Loucy (cell line): ENCODE results near the gene LAIR2.

Experiments
- H2AFZ ChIP-seq: fragments of 200-600 bp; sonication (generic); 2 replicates; pipeline ENCODE4 v1.6.0; 2016; ENCODE audit warnings: antibody characterized with exemption, mild to moderate bottlenecking, low read length, moderate library complexity
- H3F3A ChIP-seq: fragments of 200-600 bp; 2 replicates; pipeline ENCODE4 v1.6.0; 2016; ENCODE audit warnings: antibody characterized with exemption, low read depth, mild to moderate bottlenecking
- H3K27me3 ChIP-seq: fragments of 200-600 bp; sonication (generic); 2 replicates; pipeline ENCODE4 v1.6.1; 2014; ENCODE audit warnings: low read length, mild to moderate bottlenecking; ENCODE audit not compliant: insufficient read depth, poor library complexity, severe bottlenecking
- H3K36me3 ChIP-seq: fragments of 200-600 bp; sonication (generic); 2 replicates; pipeline ENCODE4 v1.6.1; 2016; ENCODE audit warnings: low read length; ENCODE audit not compliant: insufficient read depth
- H3K4me1 ChIP-seq: fragments of 200-600 bp; sonication (generic); 2 replicates; pipeline ENCODE4 v1.5.1; 2014; ENCODE audit warnings: low read length, mild to moderate bottlenecking; ENCODE audit not compliant: insufficient read depth, poor library complexity, severe bottlenecking
- H3K4me2 ChIP-seq: fragments of 200-600 bp; sonication (generic); 2 replicates; pipeline ENCODE4 v1.6.0; 2014; ENCODE audit warnings: antibody characterized with exemption, low read length, low read depth, mild to moderate bottlenecking; ENCODE audit not compliant: poor library complexity, severe bottlenecking
- H3K4me3 ChIP-seq: fragments of 200-600 bp; sonication (generic); 2 replicates; pipeline ENCODE4 v1.5.1; 2014; ENCODE audit warnings: low read length, mild to moderate bottlenecking, mixed read lengths; ENCODE audit not compliant: poor library complexity, severe bottlenecking
- H3K79me2 ChIP-seq: fragments of 200-600 bp; sonication (generic); 2 replicates; pipeline ENCODE4 v1.6.1; 2014; ENCODE audit warnings: low read length; ENCODE audit not compliant: insufficient read depth
- H3K9ac ChIP-seq: fragments of 200-600 bp; sonication (generic); 2 replicates; pipeline ENCODE4 v1.6.0; 2014; ENCODE audit warnings: mild to moderate bottlenecking, low read depth, low read length, moderate library complexity; ENCODE audit not compliant: poor library complexity, severe bottlenecking
- H3K9me2 ChIP-seq: fragments of 200-600 bp; sonication (generic); replicated peaks from 2 replicates; pipeline ENCODE4 v1.6.1; 2016; ENCODE audit warnings: low read depth, low read length, mixed read lengths
- H3K9me3 ChIP-seq: fragments of 200-600 bp; sonication (generic); 2 replicates; pipeline ENCODE4 v1.6.1; 2014; ENCODE audit warnings: mild to moderate bottlenecking, antibody characterized with exemption, low read length, low read depth; ENCODE audit not compliant: insufficient read depth
- H4K20me1 ChIP-seq: fragments of 200-600 bp; sonication (generic); 2 replicates; pipeline ENCODE4 v1.6.0; 2014; ENCODE audit warnings: antibody characterized with exemption, low read length, mild to moderate bottlenecking; ENCODE audit not compliant: insufficient read depth, poor library complexity, severe bottlenecking
- CTCF ChIP-seq: fragments of 200-600 bp; sonication (generic); conservative IDR thresholded peaks from 2 replicates; pipeline ENCODE4 v1.5.1; 2014; ENCODE audit warnings: mild to moderate bottlenecking, antibody characterized with exemption, low read length
- EZH2phosphoT487 ChIP-seq: fragments of 200-600 bp; IDR thresholded peaks from 2 replicates; pipeline ENCODE4 v1.6.1; 2018; ENCODE audit warnings: antibody characterized with exemption, mild to moderate bottlenecking, moderate library complexity, borderline replicate concordance

Gene LAIR2

GRCh38 chr19:54485851-54486250, 16.8 kb upstream of the LAIR2 start:
- H3K79me2 ChIP-seq = no peaks in the 10 kb centered on the region
- peaks cover 3% of the 10 kb centered on the region for H3K4me1 ChIP-seq
- H3K27me3 ChIP-seq = no peaks in the 10 kb centered on the region
- no peaks in the 10 kb centered on the region for H4K20me1 ChIP-seq
- H3K4me2 ChIP-seq = no peak overlapping the region
- no peaks in the 10 kb centered on the region for H3K9me3 ChIP-seq
- H3K36me3 ChIP-seq = no peaks in the 10 kb centered on the region
- no peaks in the 10 kb centered on the region for H3F3A ChIP-seq
- no peaks in the 10 kb centered on the region for H3K9me2 ChIP-seq
- no peak for TF ChIP-seq CTCF
- TF ChIP-seq EZH2phosphoT487 = no peak
- H3K9ac ChIP-seq = no peak overlapping the region
- no peak overlapping the region for H3K4me3 ChIP-seq
- H2AFZ ChIP-seq = no peak overlapping the region

GRCh38 chr19:54489341-54489740, 13.3 kb upstream of the LAIR2 start:
- no peaks in the 10 kb centered on the region for H3K79me2 ChIP-seq
- H3K4me3 ChIP-seq = no peak overlapping the region
- TF ChIP-seq CTCF (no peak), EZH2phosphoT487 (no peak)
- no peaks in the 10 kb centered on the region for H4K20me1 ChIP-seq
- no peaks in the 10 kb centered on the region for H3F3A ChIP-seq
- H3K36me3 ChIP-seq = no peaks in the 10 kb centered on the region
- no peaks in the 10 kb centered on the region for H3K9me3 ChIP-seq
- no peaks in the 10 kb centered on the region for H3K9me2 ChIP-seq
- no peaks in the 10 kb centered on the region for H3K4me1 ChIP-seq
- no peak overlapping the region for H2AFZ ChIP-seq
- H3K9ac ChIP-seq = no peak overlapping the region
- H3K4me2 ChIP-seq = no peak overlapping the region
- no peaks in the 10 kb centered on the region for H3K27me3 ChIP-seq

GRCh38 chr19:54489766-54490165, 12.9 kb upstream of the LAIR2 start:
- Histone ChIP-seq H2AFZ (no peak overlapping the region), H3K36me3 (no peaks in the 10 kb centered on the region), H3K79me2 (no peaks in the 10 kb centered on the region), H3K4me3 (no peak overlapping the region), H3K9ac (no peak overlapping the region), H3K27me3 (no peaks in the 10 kb centered on the region), H3K9me3 (no peaks in the 10 kb centered on the region), H3F3A (no peaks in the 10 kb centered on the region), H3K4me1 (no peaks in the 10 kb centered on the region), H4K20me1 (no peaks in the 10 kb centered on the region), H3K9me2 (no peaks in the 10 kb centered on the region), H3K4me2 (no peak overlapping the region)
- TF ChIP-seq EZH2phosphoT487 = no peak
- no peak for TF ChIP-seq CTCF
